HG03457 (cell line): ENCODE results near the gene EIF4E2.
"Not testable (repeated sequence)": the region's sequence is repeated elsewhere in the genome, so short reads cannot be mapped to it uniquely, and the experiment has no call there.

ENCODE experiments used
- ATAC-seq: cut with Tn5 transposase; IDR thresholded peaks from one replicate; pipeline ENCODE4 v1.9.1; 2021; ENCODE audit warnings: moderate number of reproducible peaks; ENCODE audit not compliant: unreplicated experiment

Gene EIF4E2

DNA sequence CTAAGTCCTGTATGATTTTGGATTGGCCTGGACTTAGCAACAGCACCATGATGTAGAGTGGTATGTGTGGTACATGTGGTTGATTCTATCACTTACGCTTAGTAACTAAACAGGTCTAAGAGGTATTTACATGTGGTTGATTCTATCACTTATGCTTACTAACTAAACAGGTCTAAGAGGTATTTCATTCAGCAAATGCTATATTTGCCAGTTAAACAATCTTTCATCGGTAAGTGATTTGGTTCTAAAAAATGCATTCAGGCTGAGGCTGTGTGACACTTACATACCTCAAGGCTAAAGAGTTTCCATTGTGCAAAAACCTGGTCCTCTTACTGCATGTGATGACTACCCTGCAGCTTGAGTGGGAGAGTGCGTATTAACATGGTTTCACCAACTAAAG lies 13.1 kb downstream of the EIF4E2 start:
- ATAC-seq = no peak

DNA sequence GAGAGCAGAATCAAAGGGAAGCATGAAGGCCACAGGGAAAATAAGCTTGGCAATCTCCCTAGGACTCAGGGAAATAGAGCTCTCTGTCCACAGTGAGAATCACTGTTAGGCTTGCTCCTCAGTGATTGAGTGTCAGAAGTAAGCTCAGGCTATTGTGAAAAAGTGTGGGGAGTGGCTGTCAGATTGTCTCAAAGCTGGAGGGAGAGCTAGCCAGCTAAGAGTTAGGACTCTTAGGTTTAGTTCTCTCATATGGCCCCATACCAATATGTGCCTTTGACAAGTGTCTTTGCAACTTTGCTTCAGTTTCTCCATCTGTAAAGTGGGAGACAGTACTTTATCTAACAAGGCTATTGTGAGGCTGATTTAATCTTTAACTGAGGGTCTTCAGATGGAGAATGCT lies 17.2 kb downstream of the EIF4E2 start:
- ATAC-seq = no peak

DNA sequence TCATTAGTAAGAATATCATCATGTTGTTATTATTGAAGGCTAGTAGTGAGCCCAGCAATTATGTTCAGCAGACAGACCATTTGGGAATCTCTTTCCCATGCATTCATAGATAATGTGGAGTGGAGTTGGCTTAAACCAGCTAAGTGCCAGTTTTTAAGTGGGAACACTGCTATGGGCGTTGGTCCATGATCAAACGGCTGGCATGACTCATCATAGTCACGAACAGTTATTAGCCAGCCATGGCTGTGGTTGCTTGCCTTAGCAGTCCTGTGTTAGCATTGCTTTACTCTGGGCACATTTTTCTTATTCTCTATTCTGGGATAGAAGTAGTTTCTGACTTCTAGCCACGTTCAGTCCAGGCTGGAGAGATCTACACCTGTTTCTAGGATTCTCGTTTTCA lies 17.7 kb downstream of the EIF4E2 start:
- ATAC-seq = no peak

DNA sequence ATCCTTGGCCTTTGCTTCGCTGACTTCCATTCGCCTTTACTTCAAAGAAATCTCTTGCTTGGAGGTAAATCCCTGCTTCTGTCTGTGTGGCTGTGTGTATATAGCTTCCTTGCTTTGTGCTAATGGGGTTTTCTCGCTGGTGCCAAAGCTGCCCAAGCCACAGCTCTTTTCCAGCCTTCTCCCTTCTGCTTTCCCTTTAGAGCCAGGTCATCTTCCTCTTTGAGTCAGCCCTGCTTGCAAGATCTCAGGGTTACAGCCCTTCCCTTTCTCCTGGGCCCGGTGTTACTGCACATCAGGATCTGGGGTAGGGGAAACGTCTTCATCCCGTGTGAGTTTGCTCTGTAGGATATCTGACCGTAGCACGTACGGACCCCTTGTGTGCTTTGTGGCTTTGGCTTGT lies 19.1 kb downstream of the EIF4E2 start:
- no peak for ATAC-seq

DNA sequence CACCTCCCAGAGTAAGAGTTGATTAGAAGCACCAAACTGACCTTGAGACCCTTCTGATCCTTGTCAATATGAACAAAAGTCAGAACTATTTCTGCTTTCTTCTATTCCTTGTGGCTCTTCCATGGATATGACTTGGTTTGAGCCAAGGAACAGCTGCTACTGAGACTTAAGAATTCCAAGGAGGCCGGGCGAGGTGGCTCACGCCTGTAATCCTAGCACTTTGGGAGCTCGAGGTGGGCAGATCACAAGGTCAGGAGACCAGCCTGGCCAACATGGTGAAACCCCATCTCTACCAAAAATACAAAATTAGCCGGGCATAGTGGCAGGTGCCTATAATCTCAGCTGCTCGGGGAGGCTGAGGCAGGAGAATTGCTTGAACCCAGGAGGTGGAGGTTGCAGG lies 20.0 kb downstream of the EIF4E2 start:
- not testable (repeated sequence) for ATAC-seq

DNA sequence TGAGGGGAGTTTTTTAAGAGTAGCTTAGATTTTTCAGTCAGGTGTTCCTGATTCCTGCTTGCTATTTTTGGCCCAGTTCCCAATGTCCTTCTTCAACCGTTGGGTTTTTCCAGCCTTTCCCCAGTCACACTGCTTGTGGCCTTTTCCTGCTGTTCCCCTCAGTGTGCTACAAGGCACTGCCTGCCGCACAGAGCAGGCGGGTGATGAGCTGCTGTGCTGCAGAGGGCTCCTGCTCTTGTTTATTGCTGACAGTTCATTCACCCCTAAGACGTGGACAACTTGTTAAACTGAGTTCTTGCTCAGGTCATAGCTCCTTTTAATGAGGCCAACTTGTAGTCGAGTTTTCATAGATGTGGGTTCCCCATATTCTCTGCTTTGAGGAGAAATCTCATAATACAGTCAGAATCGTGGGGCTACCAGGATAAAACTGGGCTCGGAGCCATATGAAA lies 20.6 kb downstream of the EIF4E2 start:
- ATAC-seq = no peak

DNA sequence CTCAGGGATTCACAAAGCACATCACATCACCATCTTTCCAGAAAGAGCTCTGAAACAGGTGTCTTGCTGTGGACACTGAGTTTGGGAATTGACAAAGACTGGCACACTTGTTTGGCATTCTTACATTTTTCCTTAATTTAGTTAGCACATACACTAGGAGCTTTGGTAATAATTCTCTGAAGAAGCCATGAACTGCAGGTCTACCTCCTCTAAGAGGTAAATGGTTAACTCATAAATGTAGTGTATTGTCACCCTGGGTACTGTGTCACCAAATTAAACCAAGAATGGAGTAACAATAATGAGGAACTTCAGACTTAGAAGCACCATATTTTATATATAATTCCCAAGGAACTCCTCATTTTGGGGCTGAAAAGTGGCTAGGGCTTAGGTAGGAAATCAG lies 22.6 kb downstream of the EIF4E2 start:
- ATAC-seq = no peak

DNA sequence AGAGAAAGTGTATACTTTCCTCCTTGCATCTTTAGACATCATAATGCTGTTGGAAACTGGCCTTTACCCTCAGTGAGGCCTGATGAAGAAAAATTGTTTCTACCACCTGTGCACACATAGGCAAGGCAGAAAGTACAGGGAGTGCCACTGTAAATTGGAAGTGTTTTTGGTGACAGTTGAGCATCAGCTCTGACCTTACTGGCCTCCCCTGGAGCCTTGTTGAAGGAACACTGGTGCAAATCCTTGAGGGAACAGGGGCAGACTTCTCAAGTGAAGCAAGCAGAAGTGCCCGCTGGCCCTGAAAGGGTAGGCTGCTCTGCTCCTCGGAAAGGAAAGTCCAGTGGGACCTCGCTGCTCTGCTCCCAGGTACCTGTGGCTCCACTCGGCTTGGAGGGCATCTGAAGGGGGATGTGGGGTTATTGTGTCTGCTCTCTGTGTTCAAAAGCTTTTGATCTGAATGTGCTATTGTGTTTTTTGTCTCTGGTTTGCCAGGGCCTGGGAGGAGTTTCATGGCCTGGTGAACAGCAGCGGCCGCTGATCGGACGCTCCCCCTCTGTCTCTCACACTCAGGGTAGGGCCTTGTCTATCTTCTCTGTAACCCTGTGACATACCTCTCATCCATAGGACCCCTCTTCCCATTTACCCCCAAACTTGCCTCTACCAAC lies 23.4 kb downstream of the EIF4E2 start:
- no peak for ATAC-seq

DNA sequence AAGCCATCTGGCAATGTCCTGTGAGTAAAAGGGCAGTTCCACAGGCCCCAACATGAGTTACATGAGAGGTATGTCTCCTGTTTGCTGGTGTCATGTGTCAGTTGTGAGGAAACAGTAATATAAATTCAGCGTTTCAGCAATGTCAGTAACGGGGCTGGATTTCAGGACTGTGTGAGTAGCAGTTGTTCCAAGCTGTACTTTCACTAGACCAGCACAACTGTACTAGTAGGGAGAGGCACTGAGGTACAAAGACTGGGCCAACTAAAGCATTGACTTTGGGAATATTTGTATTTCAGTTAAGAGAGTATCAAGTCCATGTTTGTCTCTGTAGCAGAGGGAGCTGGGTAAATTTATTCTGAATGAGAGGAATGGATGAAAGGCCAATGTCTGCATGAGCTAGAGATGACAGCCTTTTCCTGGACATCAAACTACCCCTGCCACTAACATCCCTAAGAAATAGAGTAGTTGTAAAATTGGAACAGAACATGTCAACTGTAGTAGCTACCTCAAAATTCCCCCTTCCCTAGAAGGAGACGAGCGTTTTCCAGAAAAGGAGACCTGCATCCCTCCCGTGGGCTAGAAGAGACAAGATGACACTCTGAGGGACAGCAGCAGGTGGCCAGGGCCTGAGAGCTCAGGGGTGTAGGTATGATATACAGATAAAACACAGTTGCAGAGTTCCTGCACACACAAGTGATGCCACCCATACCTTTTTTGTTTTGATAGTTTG lies 24.4 kb downstream of the EIF4E2 start:
- ATAC-seq = no peak

DNA sequence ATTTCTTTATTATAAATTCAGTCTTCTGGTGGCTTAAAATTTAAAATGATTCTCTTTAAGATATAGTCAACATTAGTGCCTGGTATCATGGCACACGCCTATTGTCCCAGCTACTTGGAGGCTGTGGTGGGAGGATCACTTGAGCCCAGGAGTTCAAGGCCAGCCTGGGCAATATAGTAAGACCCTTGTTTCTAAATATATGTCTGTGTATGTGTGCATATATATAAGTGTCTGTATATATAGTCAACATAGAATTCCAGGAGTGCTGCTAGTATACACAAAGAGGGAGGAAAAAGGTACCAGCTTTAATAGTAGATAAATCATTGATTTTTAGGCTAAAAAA lies 24.9 kb downstream of the EIF4E2 start:
- ATAC-seq = no peak

DNA sequence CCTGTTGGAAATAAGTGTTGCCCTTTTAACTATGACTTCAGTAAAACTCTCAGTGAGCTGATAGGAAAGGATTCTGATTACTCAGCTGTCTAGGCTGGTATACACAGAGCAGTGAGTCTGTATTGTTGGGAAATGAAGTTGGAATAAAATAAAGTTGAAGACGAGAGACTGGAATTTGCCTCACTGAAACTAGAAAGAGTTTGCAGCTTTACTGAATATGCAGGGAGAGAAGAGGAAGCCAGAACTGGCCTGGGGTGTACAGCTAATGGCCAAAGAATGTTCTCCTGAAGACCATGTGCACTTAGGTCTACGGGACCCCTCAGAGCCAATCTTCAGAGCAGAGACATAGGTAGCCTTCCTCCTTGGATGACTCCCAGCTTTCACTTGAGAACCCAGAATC lies 26.5 kb downstream of the EIF4E2 start:
- no peak for ATAC-seq

DNA sequence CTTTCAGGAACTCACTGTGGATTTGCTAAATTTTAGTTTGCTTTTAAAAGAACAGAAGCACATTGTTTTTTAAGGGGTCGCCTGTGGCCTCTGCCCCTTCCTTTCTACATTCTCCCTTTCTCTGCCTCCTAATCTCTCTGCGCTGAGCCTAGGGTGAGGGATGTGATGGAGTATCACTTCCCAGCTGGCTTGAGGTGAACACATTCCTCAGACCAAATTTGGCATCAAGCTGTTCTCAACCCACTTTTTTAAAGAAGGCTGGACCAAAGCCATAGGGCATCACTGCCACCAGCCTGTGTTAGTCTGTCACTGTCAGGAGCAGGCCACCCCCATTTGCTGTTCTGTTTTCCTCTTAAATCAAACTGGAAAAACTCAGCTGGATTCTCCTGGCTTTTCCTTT lies 27.4 kb downstream of the EIF4E2 start:
- ATAC-seq = no peak

DNA sequence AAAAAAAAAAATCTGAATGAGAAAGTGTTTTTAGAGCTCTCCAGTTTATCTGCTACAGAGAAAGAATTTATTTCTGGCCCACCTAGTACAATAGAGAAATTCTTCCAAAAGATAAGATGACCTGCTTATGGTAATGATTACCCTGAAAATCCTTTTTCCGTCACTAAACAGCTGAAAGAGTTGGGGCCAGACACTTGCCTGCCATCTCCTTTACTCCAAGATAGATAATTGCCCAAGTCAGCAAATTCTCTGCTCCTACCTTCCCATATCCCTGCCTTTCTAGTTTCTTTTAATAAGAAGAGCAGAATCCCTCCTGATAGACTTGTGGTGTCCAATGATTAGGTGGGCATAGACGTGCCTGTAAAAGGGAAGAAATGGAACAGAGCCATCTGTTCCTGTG lies 28.1 kb downstream of the EIF4E2 start:
- no peak for ATAC-seq

DNA sequence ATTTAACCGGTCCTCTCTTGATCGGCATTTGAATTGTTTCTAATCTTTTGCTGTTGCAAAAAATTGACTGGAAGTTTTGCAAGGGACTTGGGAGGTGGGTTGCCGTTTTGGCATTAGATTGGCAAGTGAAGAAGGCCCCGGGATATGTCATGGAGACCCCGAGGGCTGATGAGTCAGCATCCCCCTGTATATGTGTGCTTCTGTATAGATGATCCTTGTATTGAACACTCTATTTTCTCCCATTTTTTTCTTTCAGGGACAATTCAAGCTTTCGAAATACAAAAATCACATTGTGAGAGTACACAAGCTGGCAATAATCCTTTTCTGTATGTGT lies 30.1 kb downstream of the EIF4E2 start:
- no peak for ATAC-seq

DNA sequence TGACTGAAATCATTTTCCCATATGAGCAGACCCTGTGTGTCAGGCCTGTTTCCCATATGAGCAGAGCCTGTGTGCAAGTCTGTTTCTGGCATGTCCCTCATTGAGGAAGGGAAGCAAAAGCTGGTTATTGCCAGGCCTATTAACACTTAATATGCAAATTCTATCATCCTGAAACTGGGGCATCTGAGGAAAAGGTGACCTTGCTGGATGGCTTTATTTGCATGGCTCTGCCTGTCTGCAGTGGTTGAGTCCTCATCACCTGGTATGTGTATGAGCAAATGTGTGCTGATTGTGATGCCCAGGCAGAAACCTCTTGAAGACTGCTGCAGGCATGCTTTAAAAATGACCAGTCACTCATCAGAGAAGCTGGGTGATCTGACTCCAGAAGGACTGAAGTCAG lies 31.2 kb downstream of the EIF4E2 start:
- no peak for ATAC-seq

DNA sequence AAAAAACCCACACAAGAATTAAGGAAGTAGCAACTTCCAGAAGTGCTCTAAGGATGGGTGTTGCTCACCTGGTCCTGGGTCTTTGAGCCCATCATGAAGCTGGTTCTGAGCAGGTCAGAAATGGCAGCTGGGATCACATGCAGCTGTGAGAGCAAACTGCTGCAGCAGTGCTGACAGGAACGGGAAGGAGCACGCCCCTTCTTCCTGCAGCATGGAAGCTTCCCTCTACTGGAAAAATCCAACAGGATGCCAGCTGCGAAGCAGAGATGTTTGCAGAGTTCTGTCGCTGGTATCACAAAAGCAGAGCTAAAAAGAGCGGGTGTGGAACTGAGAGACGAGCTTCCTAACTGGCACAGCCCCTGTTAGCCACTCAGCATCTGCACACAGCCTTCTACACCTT lies 33.7 kb downstream of the EIF4E2 start:
- no peak for ATAC-seq

DNA sequence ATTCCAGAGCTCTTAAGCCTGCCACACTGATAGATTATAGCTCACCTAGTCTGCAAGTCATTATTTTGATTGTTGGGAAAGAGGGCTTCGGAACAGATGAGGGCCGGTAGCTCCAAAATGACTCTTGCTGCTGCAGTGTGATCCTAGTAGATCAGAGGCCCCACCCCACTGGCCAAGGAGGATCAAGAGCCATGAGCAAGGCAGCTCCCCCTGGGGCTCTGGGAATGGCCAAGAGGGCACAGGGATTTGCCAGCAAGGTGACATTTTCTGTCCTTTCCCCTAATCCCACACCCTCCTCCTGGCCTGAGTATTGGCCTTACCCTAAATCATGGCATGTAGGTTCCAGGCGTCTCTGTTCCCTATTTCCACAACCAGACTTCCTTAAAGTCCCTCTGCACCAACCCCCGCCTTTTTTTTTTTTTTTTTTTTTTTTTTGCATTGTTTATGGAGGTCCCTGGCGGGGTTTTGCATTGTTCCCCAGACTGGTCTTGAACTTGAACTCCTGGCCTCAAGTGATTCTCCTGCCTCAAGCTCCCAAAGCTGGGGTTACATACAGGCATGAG lies 36.5 kb downstream of the EIF4E2 start:
- ATAC-seq = no peak

DNA sequence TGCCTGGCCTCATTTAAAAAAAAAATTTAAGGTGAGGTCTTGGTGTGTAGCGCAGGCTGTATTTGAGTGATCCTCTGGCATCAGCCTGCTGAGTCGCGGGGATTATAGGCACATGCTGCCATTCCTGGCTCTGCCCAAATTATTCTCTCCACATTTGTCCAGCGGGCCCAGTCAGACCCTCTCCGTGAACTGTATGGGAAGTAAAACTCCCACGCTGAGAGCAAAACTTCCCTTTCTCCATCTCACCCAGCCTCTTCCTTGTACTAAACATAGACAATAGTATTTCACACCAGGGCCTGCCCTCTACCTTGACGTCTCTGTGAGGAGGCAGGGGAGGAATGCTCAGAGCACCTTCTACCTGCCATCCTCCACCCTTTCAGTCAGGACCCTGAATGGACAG lies 37.0 kb downstream of the EIF4E2 start:
- no peak for ATAC-seq

DNA sequence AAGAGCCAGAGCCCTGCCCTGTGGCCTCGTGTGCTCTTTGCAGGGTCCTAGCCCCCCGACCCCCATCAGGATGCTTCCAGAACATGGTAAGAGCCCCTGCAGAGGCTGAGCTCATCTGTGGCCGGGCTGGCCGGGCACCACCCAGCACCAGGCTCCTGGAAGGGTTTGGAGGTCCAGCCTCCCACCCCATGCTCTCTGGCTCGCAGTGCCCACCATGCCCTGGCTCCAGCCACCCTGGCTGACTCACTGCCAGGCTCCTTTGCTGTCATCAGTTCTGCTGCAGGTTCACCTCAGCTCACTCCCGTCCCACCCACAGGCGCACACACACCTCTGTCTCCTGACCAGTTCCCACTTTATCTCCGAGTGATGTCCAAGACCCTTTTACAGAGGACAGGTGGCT lies 37.5 kb downstream of the EIF4E2 start:
- no peak for ATAC-seq

DNA sequence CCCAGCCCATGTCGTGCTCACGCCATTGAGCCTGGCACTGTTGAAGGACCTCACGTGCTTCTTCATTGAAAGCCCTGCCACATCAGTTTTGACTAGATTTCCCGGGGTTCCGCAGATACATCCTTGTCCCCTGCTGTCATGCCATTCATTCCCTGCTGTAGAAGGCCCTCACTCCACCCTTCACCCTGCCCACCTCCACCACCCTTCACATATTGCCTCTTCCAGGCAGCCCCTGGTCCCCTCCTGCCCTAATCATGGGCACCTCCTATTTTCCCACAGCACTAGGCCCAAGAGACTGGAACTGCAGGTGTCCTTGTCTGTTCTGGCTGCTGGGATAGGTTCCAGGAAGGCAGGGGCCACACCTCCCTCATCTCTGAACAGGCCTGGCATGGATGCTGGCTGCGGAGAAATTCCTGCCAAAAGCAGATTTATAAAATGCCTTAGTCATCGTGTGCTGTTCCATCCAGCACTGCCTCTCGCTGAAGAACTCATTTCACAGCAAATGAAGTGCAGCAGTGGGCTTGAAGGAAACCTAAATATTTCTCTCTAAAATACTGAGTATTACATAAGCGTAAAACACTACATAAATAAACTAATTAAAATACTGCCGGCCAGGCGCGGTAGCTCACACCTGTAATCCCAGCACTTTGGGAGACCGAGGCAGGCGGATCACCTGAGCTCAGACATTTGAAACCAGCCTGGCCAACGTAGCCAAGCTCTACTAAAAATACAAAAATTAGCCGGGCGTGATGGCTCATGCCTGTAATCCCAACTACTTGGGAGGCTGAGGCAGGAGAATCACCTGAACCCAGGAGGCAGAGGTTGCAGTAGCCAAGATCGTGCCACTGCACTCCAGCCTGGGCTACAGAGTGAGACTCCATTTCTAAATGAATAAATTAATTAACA lies 38.4 kb downstream of the EIF4E2 start:
- ATAC-seq = no peak

DNA sequence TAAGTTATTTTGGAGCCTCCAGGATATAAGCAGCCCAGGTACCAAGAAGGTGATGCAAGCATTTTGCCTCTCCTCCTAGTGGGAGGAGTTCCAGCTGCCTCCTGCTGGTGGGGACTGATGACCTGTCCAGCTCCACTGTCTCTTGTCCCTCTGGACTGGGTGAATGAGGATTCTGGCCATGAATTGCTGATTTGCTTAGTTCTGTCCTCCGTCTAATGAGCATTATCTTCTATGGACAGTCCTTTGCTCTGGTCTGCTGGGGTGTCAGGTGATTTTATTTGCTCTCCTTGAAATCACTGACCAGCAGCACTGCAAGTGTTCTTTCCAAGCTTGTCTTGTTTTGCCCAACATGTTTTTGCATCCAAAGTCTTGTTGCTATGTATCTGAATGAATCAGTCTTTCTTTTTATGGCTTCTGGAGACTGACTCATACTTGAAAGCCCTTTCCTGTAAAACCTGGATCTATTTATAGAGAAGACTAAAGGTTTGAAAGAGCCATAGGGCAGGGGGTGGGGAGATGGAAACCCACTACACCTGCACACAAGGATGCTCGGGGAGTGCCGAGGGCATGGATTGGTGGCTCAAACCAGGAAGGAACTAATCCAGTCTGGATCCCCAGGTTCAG lies 42.4 kb downstream of the EIF4E2 start:
- ATAC-seq = no peak
